GM18951 (cell line): Measurements from ENCODE around the gene LYL1.

Experiments used
- POLR2A ChIP-seq: IDR thresholded peaks from 4 replicates; pipeline ENCODE4 v1.6.1; 2011; ENCODE audit warnings: mild to moderate bottlenecking; ENCODE audit not compliant: insufficient read length, insufficient read depth; ENCODE audit errors: extremely low read depth
- in situ Hi-C: fragments of 300-500 bp; cut with MboI; formaldehyde crosslinking; loops from one replicate; pipeline ENCODE4 v1.12.0; 2022; ENCODE audit warnings: low sequenced_read_pairs, mixed read lengths, inconsistent platforms; ENCODE audit not compliant: unreplicated experiment

The LYL1 gene

DNA sequence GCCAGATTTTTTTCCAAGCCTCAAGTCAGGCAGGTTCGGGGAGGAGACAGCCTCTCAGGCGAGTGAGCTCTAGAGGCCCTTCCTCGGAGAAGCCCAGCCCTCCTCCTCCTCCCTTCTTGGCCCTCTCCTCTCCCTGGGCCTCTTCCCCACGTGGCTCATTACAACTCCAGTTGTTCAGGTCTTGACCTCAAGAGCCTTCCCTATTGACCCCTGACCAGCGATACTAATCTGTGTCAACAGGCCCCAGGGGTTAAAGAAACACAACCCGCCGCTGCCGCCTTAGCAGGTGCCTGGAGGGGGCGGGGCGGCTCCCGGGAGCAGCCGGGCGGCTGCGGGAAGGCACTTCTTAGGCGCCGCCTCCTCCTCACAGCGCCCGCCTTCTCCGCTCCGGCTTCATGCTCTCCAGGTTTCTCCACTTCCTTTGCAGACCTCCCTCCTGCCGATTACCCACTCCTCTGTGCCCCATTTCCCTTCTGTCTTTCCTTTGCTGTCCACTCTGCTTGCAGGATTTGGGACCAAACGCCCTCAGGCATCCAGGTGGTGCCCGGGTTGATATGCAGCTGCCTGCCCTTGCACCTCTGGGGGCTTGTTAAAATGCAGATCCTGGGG is 51.0 kb downstream of the LYL1 start:
- TF ChIP-seq POLR2A = no peak
- in situ Hi-C loops = no loop called here

DNA sequence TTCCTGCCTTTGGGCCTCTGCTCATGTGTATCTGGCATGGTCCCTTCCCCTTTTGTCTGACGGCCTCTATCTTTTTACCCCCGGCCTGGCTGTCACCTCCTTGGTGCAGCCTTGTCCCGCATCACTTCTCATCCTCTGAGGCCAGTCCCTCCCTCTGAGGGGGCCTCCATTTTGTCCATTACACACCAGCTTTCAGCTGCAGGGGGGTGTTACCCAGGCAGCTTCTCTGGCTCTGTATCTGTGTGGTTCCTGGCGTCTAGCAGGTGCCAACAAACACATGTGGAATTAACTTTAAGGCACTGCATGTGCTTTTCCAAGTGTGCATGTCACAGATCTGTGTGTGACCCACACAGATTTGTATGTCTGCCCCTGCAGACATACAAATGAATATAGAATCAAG is 52.4 kb downstream of the LYL1 start:
- in situ Hi-C loops = no loop called here
- no peak for TF ChIP-seq POLR2A
